GM19099 (cell line): ENCODE results near the gene GRM4.

Experiments used
- POLR2A ChIP-seq: IDR thresholded peaks from 3 replicates; pipeline ENCODE4 v1.6.1; 2011; ENCODE audit warnings: low read depth; ENCODE audit not compliant: insufficient read length; ENCODE audit errors: extremely low read depth

GRM4 gene

GRCh38 chr6:34059914-34060313 is 86.0 kb downstream of the GRM4 start:
- no peak for TF ChIP-seq POLR2A

GRCh38 chr6:34059136-34059731 is 86.7 kb downstream of the GRM4 start:
- no peak for TF ChIP-seq POLR2A

DNA sequence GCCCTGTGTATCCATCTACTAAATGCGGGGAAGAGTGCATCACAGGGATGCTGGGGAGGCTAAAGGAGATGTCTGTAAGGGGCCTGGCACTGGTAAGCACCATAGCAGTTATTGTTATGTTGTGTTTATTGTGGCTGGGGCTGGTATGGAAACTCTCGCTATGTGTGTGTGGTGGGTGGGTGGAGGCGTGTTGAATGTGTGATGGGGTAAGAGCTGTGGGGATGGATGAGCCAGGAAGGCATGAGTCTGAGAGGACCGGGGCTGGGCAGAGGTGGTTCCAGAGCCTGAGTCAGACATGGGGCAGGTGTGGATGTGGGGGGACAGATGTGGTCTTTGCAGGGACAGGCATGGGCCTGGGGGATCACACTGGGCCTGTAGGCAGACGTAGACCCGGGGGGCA is 88.1 kb downstream of the GRM4 start:
- no peak for TF ChIP-seq POLR2A

DNA sequence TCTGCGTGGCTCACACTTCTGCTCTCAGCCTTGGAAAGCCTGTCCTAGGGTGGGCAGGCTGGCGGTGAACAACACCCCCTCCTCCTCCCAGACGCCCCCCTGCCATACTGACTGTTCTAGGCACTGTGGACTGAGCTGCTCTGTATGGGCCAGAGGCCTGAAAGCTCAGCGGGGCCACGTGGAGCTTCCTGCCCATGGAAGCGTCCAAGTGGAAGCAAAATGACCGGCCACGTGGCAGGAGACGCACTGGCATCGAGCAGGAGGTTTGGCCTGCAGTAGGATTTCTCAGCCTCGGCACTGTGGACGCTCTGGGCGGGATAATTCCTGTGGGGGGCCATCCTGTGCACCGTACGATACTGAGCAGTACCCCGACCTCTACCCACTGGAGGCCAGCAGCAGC is 88.7 kb downstream of the GRM4 start:
- no peak for TF ChIP-seq POLR2A

DNA sequence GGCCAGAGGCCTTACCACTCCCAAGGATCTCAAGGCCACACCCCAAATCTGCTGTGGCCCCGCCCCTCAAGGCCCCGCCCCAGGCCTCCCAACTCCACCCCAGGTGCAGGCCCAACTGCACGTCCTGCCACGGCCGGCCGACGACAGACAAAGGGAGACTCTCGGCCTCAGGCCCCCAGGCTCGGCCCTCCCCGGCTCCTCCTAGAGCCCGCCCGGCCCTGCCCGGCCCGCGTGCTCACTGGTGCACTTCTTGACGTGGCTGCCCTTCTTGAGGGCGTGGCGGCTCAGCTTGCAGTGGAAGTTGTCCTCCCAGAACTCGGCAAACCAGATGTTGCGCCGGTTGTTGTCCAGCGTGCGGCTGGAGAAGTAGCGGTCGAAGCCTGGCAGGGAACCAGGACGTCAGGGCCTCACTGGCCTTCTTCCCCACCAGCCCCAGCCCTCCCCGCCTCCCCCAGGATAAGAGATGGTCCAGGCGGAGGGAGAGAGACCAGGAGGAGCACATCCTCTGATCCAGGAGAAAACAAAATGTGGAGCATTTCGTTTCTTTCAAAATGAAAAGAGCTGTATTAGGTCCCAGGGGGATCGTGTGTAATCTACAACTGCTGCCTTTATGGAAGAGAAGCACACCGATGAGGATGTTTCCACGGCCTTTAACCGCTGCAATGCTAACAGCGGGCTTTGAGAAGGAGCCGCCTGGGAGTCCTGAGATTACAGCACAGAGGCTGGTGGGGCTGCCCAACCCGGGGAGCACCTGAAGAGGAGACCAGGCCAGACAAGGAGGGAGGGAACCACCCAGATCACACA is 89.4 kb downstream of the GRM4 start:
- no peak for TF ChIP-seq POLR2A

- no peak for TF ChIP-seq POLR2A
These were observed 90.5 kb downstream of the GRM4 start for GRCh38 chr6:34055223-34055933.

DNA sequence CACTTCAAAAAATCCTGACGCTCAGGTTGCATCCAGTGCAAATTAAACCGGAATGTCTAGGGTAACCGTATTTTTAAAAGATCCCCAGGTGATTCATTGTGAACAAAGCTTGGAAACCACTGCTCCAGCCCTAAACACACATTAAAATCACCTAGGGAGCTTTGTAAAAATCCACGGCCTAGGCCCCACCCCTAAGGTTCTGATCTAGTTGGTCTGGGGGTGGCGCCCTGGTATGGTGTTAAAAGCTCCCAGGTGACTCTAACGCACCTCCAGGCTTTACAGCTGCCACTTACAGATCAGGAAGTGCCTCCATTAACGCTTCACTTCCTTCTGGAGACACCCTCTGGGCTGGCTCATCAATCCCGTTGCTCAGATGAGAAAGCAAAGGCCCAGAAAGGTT is 92.2 kb downstream of the GRM4 start:
- TF ChIP-seq POLR2A, result no peak

DNA sequence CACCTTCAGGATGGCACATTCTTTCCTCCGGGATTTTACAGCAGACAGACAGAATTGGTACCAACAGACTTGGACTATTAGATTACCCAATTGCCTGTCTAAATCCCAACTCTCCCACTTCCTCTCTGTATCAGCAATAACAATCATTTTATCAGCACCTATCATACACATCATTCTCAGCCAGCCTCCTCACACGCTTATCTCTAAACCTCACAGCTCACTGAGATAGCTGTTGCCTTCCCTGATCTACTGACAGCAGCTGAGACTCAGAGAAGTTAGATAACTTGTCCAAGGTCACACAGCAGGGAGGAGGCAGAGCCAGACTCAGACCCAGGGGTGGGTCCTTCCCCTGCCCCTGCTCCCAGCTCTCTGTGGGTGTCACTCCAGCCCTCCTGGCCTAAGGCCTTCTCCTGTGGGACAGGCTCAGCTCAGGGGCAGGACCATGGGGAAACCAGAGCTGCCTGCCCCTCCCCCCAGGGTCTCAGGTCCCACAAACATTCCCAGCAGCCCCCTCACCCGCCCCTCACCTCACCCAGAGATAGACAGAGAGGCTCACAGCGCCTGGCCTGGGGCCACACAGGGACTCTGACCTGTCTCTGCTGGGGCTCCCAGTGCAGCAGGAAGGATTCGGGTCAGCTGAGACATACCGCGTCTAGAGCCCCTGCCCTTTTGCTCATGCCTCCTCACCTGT is 92.8 kb downstream of the GRM4 start:
- TF ChIP-seq POLR2A, result no peak

DNA sequence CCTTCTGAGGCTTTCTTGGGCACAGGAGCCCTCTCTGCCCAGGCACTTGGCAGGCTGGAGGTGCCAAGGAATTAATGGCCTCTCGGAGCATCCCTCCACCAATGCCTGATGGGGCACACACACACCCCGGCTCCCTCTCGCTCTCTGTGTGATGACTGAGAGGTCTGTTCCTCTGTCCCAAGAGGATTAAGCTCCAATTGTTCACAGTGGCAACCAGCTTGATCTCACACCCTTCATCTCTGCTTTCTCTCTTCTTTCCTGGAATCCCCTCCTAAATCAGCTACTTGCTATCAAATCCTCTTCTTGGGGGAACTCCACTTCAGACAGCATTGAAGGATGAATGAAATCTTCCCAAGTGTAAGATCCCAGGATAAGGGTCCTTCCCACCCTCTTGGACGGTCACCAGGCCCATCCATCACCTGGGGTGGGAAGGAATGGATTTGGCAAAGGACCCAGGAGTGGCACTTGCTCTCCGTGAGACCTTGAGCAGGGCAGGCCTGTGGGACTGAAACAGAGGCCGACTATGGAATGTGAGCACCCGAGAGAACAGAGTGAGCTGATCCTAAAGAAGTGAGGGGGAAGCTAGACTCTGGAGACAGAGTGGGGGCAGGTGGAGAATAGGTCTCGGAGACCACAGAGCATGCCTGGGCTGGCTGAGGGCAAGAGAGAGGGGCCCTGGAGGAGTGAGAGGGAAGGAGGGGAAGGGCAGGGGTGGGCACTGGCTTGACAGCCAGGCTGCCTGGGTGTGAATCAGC is 93.6 kb downstream of the GRM4 start:
- TF ChIP-seq POLR2A, result no peak

DNA sequence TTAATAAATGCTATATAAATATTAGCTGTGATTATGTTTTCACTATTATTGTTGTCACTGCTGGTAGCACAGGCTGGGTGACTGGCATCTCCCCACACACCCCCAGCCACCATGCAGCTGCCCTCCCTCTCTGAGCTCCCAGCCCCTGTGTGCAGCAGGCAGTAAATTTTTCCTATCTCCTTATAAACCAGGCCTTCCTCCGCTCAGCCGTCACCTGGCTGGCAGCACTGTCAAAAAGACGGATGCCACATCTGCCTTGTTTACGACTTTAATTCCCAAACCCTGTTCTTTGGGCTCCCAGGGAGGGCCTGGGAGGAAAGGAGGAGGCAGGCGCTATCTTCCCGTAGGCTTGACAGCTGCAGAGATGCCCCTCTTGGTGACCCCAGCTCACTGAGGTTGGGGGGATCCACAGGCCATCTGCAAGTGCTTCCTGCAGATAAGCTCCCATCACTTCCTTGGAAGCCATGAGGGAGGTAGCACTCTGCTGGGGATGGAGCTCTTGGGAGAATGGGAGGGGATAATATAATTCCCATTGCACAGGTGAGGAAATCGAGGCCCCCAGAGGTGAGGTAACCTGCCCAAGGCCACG is 94.5 kb downstream of the GRM4 start:
- TF ChIP-seq POLR2A, result no peak

GRCh38 chr6:34050691-34051090 is 95.2 kb downstream of the GRM4 start:
- TF ChIP-seq POLR2A, result no peak

- no peak for TF ChIP-seq POLR2A
These were observed 96.2 kb downstream of the GRM4 start for GRCh38 chr6:34049395-34050342.
